ENCODE results near the gene EMID1.

The EMID1 gene

GRCh38 chr22:29194184-29194583 lies 11.5 kb upstream of the EMID1 start:
- Histone ChIP-seq H3K4me1 (ENCODE audit: control insufficient read depth in 1 of 2, insufficient read depth in 2 of 2, low read length in 2 of 2) (peaks cover 0 to 6% of the 10 kb centered on the region in 2 donors), H3K36me3 (ENCODE audit: control insufficient read depth in 1 of 2, insufficient read depth in 2 of 2, low read length in 2 of 2) (no peaks in the 10 kb centered on the region), H3K27ac (ENCODE audit: low read depth, low read length) (no peak overlapping the region), H3K9me3 (ENCODE audit: control insufficient read depth in 1 of 2, low read length in 2 of 2) (no peaks in the 10 kb centered on the region), H3K27me3 (ENCODE audit: control insufficient read depth in 1 of 2, insufficient read depth in 2 of 2, low read length in 2 of 2) (no peaks in the 10 kb centered on the region), H3K4me3 (ENCODE audit: low read depth in 1 of 2, low read length in 2 of 2) (no peak overlapping the region), H3K9ac (ENCODE audit: low read depth in 1 of 2, low read length in 2 of 2) (no peak overlapping the region)

GRCh38 chr22:29195118-29195963 lies 10.4 kb upstream of the EMID1 start:
- no peaks in the 10 kb centered on the region for H3K27me3 ChIP-seq (ENCODE audit: control insufficient read depth in 1 of 2, insufficient read depth in 2 of 2, low read length in 2 of 2)
- H3K9ac ChIP-seq (ENCODE audit: low read depth in 1 of 2, low read length in 2 of 2), result no peak overlapping the region
- no peak overlapping the region for H3K27ac ChIP-seq (ENCODE audit: low read depth, low read length)
- H3K9me3 ChIP-seq (ENCODE audit: control insufficient read depth in 1 of 2, low read length in 2 of 2), result no peaks in the 10 kb centered on the region
- no peak overlapping the region for H3K4me3 ChIP-seq (ENCODE audit: low read depth in 1 of 2, low read length in 2 of 2)
- peaks cover 0 to 6% of the 10 kb centered on the region in 2 donors for H3K4me1 ChIP-seq (ENCODE audit: control insufficient read depth in 1 of 2, insufficient read depth in 2 of 2, low read length in 2 of 2)
- no peaks in the 10 kb centered on the region for H3K36me3 ChIP-seq (ENCODE audit: control insufficient read depth in 1 of 2, insufficient read depth in 2 of 2, low read length in 2 of 2)

- Histone ChIP-seq H3K27ac (ENCODE audit: low read depth, low read length) (no peak overlapping the region), H3K9me3 (ENCODE audit: control insufficient read depth in 1 of 2, low read length in 2 of 2) (no peaks in the 10 kb centered on the region), H3K27me3 (ENCODE audit: control insufficient read depth in 1 of 2, insufficient read depth in 2 of 2, low read length in 2 of 2) (no peaks in the 10 kb centered on the region), H3K36me3 (ENCODE audit: control insufficient read depth in 1 of 2, insufficient read depth in 2 of 2, low read length in 2 of 2) (no peaks in the 10 kb centered on the region), H3K4me3 (ENCODE audit: low read depth in 1 of 2, low read length in 2 of 2) (no peak overlapping the region), H3K4me1 (ENCODE audit: control insufficient read depth in 1 of 2, insufficient read depth in 2 of 2, low read length in 2 of 2) (peaks cover 0 to 6% of the 10 kb centered on the region in 2 donors), H3K9ac (ENCODE audit: low read depth in 1 of 2, low read length in 2 of 2) (no peak overlapping the region)
These were observed 9.6 kb upstream of the EMID1 start for GRCh38 chr22:29195964-29196666.

- H3K4me3 ChIP-seq (ENCODE audit: low read depth in 1 of 2, low read length in 2 of 2), result no peak overlapping the region
- H3K9me3 ChIP-seq (ENCODE audit: control insufficient read depth in 1 of 2, low read length in 2 of 2), result no peaks in the 10 kb centered on the region
- no peaks in the 10 kb centered on the region for H3K36me3 ChIP-seq (ENCODE audit: control insufficient read depth in 1 of 2, insufficient read depth in 2 of 2, low read length in 2 of 2)
- no peak overlapping the region for H3K27ac ChIP-seq (ENCODE audit: low read depth, low read length)
- no peaks in the 10 kb centered on the region for H3K27me3 ChIP-seq (ENCODE audit: control insufficient read depth in 1 of 2, insufficient read depth in 2 of 2, low read length in 2 of 2)
- no peak overlapping the region for H3K9ac ChIP-seq (ENCODE audit: low read depth in 1 of 2, low read length in 2 of 2)
- peaks cover 5 to 12% of the 10 kb centered on the region in 2 donors for H3K4me1 ChIP-seq (ENCODE audit: control insufficient read depth in 1 of 2, insufficient read depth in 2 of 2, low read length in 2 of 2)
These were observed 8.6 kb upstream of the EMID1 start for GRCh38 chr22:29197096-29197495.

GRCh38 chr22:29198240-29198639 lies 7.5 kb upstream of the EMID1 start:
- H3K27ac ChIP-seq (ENCODE audit: low read depth, low read length), result no peak overlapping the region
- H3K9ac ChIP-seq (ENCODE audit: low read depth in 1 of 2, low read length in 2 of 2), result no peak overlapping the region
- no peaks in the 10 kb centered on the region for H3K9me3 ChIP-seq (ENCODE audit: control insufficient read depth in 1 of 2, low read length in 2 of 2)
- H3K4me3 ChIP-seq (ENCODE audit: low read depth in 1 of 2, low read length in 2 of 2), result no peak overlapping the region
- H3K36me3 ChIP-seq (ENCODE audit: control insufficient read depth in 1 of 2, insufficient read depth in 2 of 2, low read length in 2 of 2), result no peaks in the 10 kb centered on the region
- H3K27me3 ChIP-seq (ENCODE audit: control insufficient read depth in 1 of 2, insufficient read depth in 2 of 2, low read length in 2 of 2), result no peaks in the 10 kb centered on the region
- peaks cover 12 to 19% of the 10 kb centered on the region in 2 donors for H3K4me1 ChIP-seq (ENCODE audit: control insufficient read depth in 1 of 2, insufficient read depth in 2 of 2, low read length in 2 of 2)

- H3K9me3 ChIP-seq (ENCODE audit: control insufficient read depth in 1 of 2, low read length in 2 of 2), result no peaks in the 10 kb centered on the region
- peaks cover 0 to 3% of the 10 kb centered on the region in 2 donors for H3K27me3 ChIP-seq (ENCODE audit: control insufficient read depth in 1 of 2, insufficient read depth in 2 of 2, low read length in 2 of 2)
- H3K4me1 ChIP-seq (ENCODE audit: control insufficient read depth in 1 of 2, insufficient read depth in 2 of 2, low read length in 2 of 2), result peaks cover 12 to 23% of the 10 kb centered on the region in 2 donors
- H3K27ac ChIP-seq (ENCODE audit: low read depth, low read length), result no peak overlapping the region
- H3K9ac ChIP-seq (ENCODE audit: low read depth in 1 of 2, low read length in 2 of 2), result no peak overlapping the region
- H3K4me3 ChIP-seq (ENCODE audit: low read depth in 1 of 2, low read length in 2 of 2), result no peak overlapping the region
- no peaks in the 10 kb centered on the region for H3K36me3 ChIP-seq (ENCODE audit: control insufficient read depth in 1 of 2, insufficient read depth in 2 of 2, low read length in 2 of 2)
These were observed 5.8 kb upstream of the EMID1 start for GRCh38 chr22:29199702-29200400.

GRCh38 chr22:29200901-29201300 lies 4.8 kb upstream of the EMID1 start:
- no peak overlapping the region for H3K4me3 ChIP-seq (ENCODE audit: low read depth in 1 of 2, low read length in 2 of 2)
- H3K36me3 ChIP-seq (ENCODE audit: control insufficient read depth in 1 of 2, insufficient read depth in 2 of 2, low read length in 2 of 2), result no peaks in the 10 kb centered on the region
- H3K9me3 ChIP-seq (ENCODE audit: control insufficient read depth in 1 of 2, low read length in 2 of 2), result no peaks in the 10 kb centered on the region
- peaks cover 12 to 23% of the 10 kb centered on the region in 2 donors for H3K4me1 ChIP-seq (ENCODE audit: control insufficient read depth in 1 of 2, insufficient read depth in 2 of 2, low read length in 2 of 2)
- H3K9ac ChIP-seq (ENCODE audit: low read depth in 1 of 2, low read length in 2 of 2), result no peak overlapping the region
- H3K27me3 ChIP-seq (ENCODE audit: control insufficient read depth in 1 of 2, insufficient read depth in 2 of 2, low read length in 2 of 2), result peaks cover 0 to 4% of the 10 kb centered on the region in 2 donors
- no peak overlapping the region for H3K27ac ChIP-seq (ENCODE audit: low read depth, low read length)

GRCh38 chr22:29201782-29202181 lies 3.9 kb upstream of the EMID1 start:
- H3K9me3 ChIP-seq (ENCODE audit: control insufficient read depth in 1 of 2, low read length in 2 of 2), result no peaks in the 10 kb centered on the region
- peaks cover 12 to 27% of the 10 kb centered on the region in 2 donors for H3K4me1 ChIP-seq (ENCODE audit: control insufficient read depth in 1 of 2, insufficient read depth in 2 of 2, low read length in 2 of 2)
- no peak overlapping the region for H3K27ac ChIP-seq (ENCODE audit: low read depth, low read length)
- no peak overlapping the region for H3K4me3 ChIP-seq (ENCODE audit: low read depth in 1 of 2, low read length in 2 of 2)
- H3K36me3 ChIP-seq (ENCODE audit: control insufficient read depth in 1 of 2, insufficient read depth in 2 of 2, low read length in 2 of 2), result no peaks in the 10 kb centered on the region
- no peak overlapping the region for H3K9ac ChIP-seq (ENCODE audit: low read depth in 1 of 2, low read length in 2 of 2)
- H3K27me3 ChIP-seq (ENCODE audit: control insufficient read depth in 1 of 2, insufficient read depth in 2 of 2, low read length in 2 of 2), result peaks cover 7 to 8% of the 10 kb centered on the region in 2 donors

GRCh38 chr22:29202212-29203192 lies 3.2 kb upstream of the EMID1 start:
- H3K9ac ChIP-seq (ENCODE audit: low read depth in 1 of 2, low read length in 2 of 2), result no peak overlapping the region
- H3K9me3 ChIP-seq (ENCODE audit: control insufficient read depth in 1 of 2, low read length in 2 of 2), result no peaks in the 10 kb centered on the region
- H3K36me3 ChIP-seq (ENCODE audit: control insufficient read depth in 1 of 2, insufficient read depth in 2 of 2, low read length in 2 of 2), result no peaks in the 10 kb centered on the region

More at GRCh38 chr22:29202212-29203192, 3.2 kb upstream of the EMID1 start:
- peaks cover 12 to 29% of the 10 kb centered on the region in 2 donors for H3K4me1 ChIP-seq (ENCODE audit: control insufficient read depth in 1 of 2, insufficient read depth in 2 of 2, low read length in 2 of 2)
- H3K27me3 ChIP-seq (ENCODE audit: control insufficient read depth in 1 of 2, insufficient read depth in 2 of 2, low read length in 2 of 2), result peaks cover 8% of the 10 kb centered on the region in 2 donors
- no peak overlapping the region for H3K4me3 ChIP-seq (ENCODE audit: low read depth in 1 of 2, low read length in 2 of 2)
- peak overlapping the region; percentile 62 for H3K27ac ChIP-seq (ENCODE audit: low read depth, low read length)

Data from duodenal mucosa (tissue), 2 donors.